ENCODE data around the gene TFB1M. TPM values are rescaled to one million over a fixed set of nuclear protein-coding genes. Genes with fewer than 3 reads are reported as not detected.

The TFB1M gene
- total RNA-seq, 4 donors from 2014 or later: 6.7 to 20.3 (median 14.9) TPM

DNA sequence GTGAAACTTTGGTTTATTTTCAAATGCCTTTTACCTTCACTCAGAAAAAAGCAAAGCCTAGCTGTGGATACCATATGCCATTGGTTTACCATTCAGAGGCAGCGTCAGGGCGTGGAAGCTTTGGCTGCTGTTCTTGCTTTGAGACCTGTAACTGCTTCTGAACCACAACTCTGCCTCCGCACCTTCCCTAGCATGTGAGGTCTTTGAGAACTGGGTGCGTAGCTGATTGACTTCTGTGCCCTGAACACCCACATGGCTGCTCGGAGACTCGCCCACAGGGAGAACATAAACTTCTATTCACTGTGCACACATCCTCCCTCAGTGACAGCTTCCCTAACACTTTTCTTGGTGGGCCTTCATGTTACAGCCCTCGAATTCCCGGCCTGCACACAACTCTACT, 61.7 kb downstream of the TFB1M start:
- DNase-seq (ENCODE audit: low spot score in 2 of 2): no peak
- Histone ChIP-seq H3K27ac (no peak overlapping the region), H3K4me1 (peaks cover 5% of the 10 kb centered on the region), H3K27me3 (no peaks in the 10 kb centered on the region), H3K36me3 (peaks cover 45% of the 10 kb centered on the region), H3K9me3 (no peaks in the 10 kb centered on the region), H3K4me3 (no peak overlapping the region)
- TF ChIP-seq POLR2A (IDR thresholded peaks at IDR 0.05) (no peak), POLR2AphosphoS5 (IDR thresholded peaks at IDR 0.05) (no peak), EP300 (IDR thresholded peaks at IDR 0.05) (no peak)
- TF ChIP-seq, protein P1, sequence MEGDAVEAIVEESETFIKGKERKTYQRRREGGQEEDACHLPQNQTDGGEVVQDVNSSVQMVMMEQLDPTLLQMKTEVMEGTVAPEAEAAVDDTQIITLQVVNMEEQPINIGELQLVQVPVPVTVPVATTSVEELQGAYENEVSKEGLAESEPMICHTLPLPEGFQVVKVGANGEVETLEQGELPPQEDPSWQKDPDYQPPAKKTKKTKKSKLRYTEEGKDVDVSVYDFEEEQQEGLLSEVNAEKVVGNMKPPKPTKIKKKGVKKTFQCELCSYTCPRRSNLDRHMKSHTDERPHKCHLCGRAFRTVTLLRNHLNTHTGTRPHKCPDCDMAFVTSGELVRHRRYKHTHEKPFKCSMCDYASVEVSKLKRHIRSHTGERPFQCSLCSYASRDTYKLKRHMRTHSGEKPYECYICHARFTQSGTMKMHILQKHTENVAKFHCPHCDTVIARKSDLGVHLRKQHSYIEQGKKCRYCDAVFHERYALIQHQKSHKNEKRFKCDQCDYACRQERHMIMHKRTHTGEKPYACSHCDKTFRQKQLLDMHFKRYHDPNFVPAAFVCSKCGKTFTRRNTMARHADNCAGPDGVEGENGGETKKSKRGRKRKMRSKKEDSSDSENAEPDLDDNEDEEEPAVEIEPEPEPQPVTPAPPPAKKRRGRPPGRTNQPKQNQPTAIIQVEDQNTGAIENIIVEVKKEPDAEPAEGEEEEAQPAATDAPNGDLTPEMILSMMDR (IDR thresholded peaks at IDR 0.05): no peak
- 96% methylated on average over 8 of the region's 8 CpGs for WGBS

DNA sequence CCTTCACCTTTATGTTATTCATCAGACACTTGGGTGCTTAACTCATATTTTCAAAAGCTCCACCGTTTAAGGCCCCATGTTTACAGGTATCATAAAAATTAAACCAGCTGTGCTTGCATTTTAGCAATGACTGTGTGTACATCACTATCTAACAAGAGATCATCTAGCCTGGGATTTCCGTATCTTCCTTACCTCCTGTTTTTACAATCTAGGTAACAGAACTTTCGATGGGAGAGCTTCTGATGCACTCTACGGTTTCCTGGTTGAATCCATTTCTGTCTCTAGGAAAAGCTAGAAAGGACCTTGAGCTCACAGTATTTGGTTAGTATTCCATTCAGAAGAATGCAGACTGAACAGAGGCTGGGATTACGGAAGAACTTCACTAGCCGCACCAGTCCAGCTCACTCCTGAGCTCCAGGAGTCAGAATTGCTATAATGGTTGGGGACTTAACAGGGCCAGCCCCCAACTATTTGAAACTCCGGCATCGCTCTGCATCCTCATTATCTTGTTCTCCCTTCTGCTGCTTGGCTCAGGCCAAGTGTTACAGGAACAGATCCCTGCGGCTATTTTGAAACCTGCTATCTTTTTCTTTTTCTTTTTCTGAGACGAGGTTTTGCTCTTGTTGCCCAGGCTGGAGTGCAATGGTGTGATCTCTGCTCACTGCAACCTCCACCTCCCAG, 63.4 kb downstream of the TFB1M start:
- peaks cover 32% of the 10 kb centered on the region for H3K36me3 ChIP-seq
- H3K4me3 ChIP-seq: no peak overlapping the region
- no peak overlapping the region for H3K27ac ChIP-seq
- TF ChIP-seq, protein P1 (IDR thresholded peaks at IDR 0.05): no peak
- TF ChIP-seq EP300 (IDR thresholded peaks at IDR 0.05): no peak
- no peak for TF ChIP-seq POLR2AphosphoS5 (IDR thresholded peaks at IDR 0.05)
- TF ChIP-seq POLR2A (IDR thresholded peaks at IDR 0.05): no peak
- DNase-seq (ENCODE audit: low spot score in 2 of 2): no peak
- no peaks in the 10 kb centered on the region for H3K27me3 ChIP-seq
- peaks cover 5% of the 10 kb centered on the region for H3K4me1 ChIP-seq
- no peaks in the 10 kb centered on the region for H3K9me3 ChIP-seq
- WGBS: 93% methylated on average over 10 of the region's 10 CpGs

DNA sequence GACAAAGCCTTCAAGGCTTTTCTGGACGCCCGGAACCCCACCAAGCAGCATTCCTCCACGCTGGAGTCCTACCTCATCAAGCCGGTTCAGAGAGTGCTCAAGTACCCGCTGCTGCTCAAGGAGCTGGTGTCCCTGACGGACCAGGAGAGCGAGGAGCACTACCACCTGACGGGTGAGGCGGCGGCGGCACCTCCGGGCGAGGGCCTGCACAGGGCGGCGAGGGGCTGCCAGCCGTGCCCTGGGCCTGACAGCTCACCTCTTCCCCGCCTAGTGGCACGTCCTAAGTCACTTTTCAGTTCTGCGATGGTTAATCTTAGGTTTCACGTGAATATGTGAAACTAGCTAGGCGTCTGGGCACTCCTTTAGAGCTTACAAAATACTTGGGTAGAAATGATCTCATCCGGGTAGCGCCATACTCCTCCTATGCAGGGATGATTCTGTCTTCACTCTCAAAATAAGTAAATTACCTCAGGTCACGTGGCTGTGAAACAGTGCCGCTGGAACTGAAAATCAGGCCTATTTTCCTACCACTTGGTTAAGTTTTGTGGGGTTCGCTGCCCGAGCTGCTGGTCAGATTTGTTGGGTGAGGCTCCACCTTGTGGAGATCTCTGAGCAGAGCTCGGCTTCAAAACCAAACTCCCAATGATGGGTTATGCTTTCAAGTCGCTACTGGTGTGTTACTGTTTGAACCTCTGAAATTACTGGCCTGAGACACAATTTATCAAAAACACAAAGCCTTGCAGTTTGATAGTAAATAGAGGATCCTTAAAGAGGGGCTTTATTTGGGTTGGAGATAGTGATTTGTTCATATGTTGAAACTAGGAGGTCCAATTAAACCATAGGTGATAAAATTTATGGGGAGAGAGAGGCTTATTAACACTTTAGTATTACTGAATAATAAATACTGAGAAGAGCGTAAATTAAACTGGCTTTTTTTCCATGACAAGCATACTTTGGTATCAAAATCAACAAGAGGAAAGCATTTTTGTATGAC, 66.0 kb downstream of the TFB1M start:
- peaks cover 5% of the 10 kb centered on the region for H3K4me1 ChIP-seq
- 57% methylated on average over 17 of the region's 30 CpGs for WGBS
- no peak overlapping the region for H3K4me3 ChIP-seq
- TF ChIP-seq, protein P1 (IDR thresholded peaks at IDR 0.05): peak; percentile 44 to 59
- no peak for TF ChIP-seq POLR2AphosphoS5 (IDR thresholded peaks at IDR 0.05)
- no peak overlapping the region for H3K27ac ChIP-seq
- DNase-seq (ENCODE audit: low spot score in 2 of 2): no peak
- no peaks in the 10 kb centered on the region for H3K9me3 ChIP-seq
- H3K36me3 ChIP-seq: peaks cover 18% of the 10 kb centered on the region
- H3K27me3 ChIP-seq: no peaks in the 10 kb centered on the region

DNA sequence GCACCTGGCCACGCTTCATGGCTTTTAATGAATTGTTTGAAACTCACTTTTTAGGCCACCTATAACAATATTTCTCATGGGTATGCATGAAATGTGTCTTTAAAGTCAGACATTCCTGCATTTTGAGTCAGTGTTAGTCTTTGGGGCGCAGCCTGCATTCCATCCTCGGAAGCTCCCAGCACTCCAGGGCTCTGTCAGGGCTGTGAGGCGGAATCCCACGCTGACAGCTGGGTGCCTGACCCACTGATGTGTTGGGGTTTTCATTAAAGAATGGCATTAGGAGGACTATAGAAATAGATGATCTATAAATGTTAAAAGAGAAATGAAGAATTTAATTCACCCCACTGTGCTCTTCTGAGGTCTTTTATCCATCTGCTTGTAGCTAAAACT, 66.7 kb downstream of the TFB1M start:
- TF ChIP-seq POLR2AphosphoS5 (IDR thresholded peaks at IDR 0.05): no peak
- TF ChIP-seq, protein P1 (IDR thresholded peaks at IDR 0.05): no peak
- Histone ChIP-seq H3K27ac (no peak overlapping the region), H3K9me3 (no peaks in the 10 kb centered on the region), H3K4me1 (peaks cover 5% of the 10 kb centered on the region), H3K4me3 (no peak overlapping the region), H3K36me3 (peaks cover 15% of the 10 kb centered on the region), H3K27me3 (no peaks in the 10 kb centered on the region)
- WGBS: 73% methylated on average over 5 of the region's 5 CpGs
- DNase-seq (ENCODE audit: low spot score in 2 of 2): no peak

DNA sequence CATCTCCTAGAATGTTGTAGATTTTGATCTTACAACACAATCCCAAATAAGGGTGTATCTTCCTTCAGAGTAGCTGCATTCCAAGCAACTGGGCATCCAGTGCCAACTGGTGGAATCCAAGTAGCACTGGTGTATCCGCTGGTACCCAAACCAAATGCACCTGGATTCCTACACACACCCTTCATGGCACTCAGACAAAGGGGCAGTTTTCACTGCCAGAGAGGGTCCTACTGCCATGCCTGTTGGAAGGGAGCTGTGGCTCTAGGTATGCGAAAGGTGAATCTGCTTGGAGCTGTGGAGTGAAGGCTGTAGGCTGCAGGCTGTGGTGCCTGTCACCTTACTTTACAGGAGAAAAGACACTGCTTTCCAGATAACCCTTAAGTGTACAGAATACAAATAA, 67.5 kb downstream of the TFB1M start:
- Histone ChIP-seq H3K36me3 (peaks cover 7% of the 10 kb centered on the region), H3K4me1 (peaks cover 5% of the 10 kb centered on the region), H3K4me3 (no peak overlapping the region), H3K27me3 (no peaks in the 10 kb centered on the region), H3K9me3 (no peaks in the 10 kb centered on the region), H3K27ac (no peak overlapping the region)
- DNase-seq (ENCODE audit: low spot score in 2 of 2): no peak
- TF ChIP-seq POLR2AphosphoS5 (IDR thresholded peaks at IDR 0.05) (no peak), EP300 (IDR thresholded peaks at IDR 0.05) (no peak), POLR2A (IDR thresholded peaks at IDR 0.05) (no peak)
- TF ChIP-seq, protein P1 (IDR thresholded peaks at IDR 0.05): no peak
- WGBS: 75% methylated on average over 2 of the region's 2 CpGs

Data from suprapubic skin (tissue), 4 donors.